ENCODE results near the gene BORCS8.

Gene BORCS8

GRCh38 chr19:19212916-19213315 lies 21.0 kb upstream of the BORCS8 start:
- no peak overlapping the region for H3K9ac ChIP-seq (ENCODE audit: low read depth, low read length, poor library complexity, severe bottlenecking)
- H3K4me3 ChIP-seq (ENCODE audit: low read length, poor library complexity, severe bottlenecking) = no peak overlapping the region
- no peak overlapping the region for H2AFZ ChIP-seq (ENCODE audit: low read length)
- no peaks in the 10 kb centered on the region for H3K36me3 ChIP-seq (ENCODE audit: insufficient read depth, low read length)
- no peaks in the 10 kb centered on the region for H3K27me3 ChIP-seq (ENCODE audit: insufficient read depth, low read length, poor library complexity, severe bottlenecking)
- no peaks in the 10 kb centered on the region for H3F3A ChIP-seq (ENCODE audit: low read depth)
- H3K9me2 ChIP-seq (replicated peaks; ENCODE audit: low read depth, low read length) = no peaks in the 10 kb centered on the region
- no peaks in the 10 kb centered on the region for H3K9me3 ChIP-seq (ENCODE audit: insufficient read depth, low read depth, low read length)
- no peaks in the 10 kb centered on the region for H3K79me2 ChIP-seq (ENCODE audit: insufficient read depth, low read length)
- no peak overlapping the region for H3K4me2 ChIP-seq (ENCODE audit: low read depth, low read length, poor library complexity, severe bottlenecking)
- H3K4me1 ChIP-seq (ENCODE audit: insufficient read depth, low read length, poor library complexity, severe bottlenecking) = no peaks in the 10 kb centered on the region
- no peak for TF ChIP-seq CTCF (conservative IDR thresholded peaks at IDR 0.05; ENCODE audit: low read length)
- no peak for TF ChIP-seq EZH2phosphoT487 (IDR thresholded peaks at IDR 0.05; ENCODE audit: borderline replicate concordance)
- no peaks in the 10 kb centered on the region for H4K20me1 ChIP-seq (ENCODE audit: insufficient read depth, low read length, poor library complexity, severe bottlenecking)

- H3K9ac ChIP-seq (ENCODE audit: low read depth, low read length, poor library complexity, severe bottlenecking) = no peak within 1 kb of the TSS
- H3K4me3 ChIP-seq (ENCODE audit: low read length, poor library complexity, severe bottlenecking) = no peak within 1 kb of the TSS
Observed at GRCh38 chr19:19211499-19212420, 19.8 kb upstream of the BORCS8 start, which contains the start of gene NCAN. Gene NCAN, plus strand, starts transcription at chr19:19211958. Its CDS starts 4,996 bp downstream, at chr19:19216954.

GRCh38 chr19:19209372-19209771 lies 17.4 kb upstream of the BORCS8 start:
- no peaks in the 10 kb centered on the region for H4K20me1 ChIP-seq (ENCODE audit: insufficient read depth, low read length, poor library complexity, severe bottlenecking)
- H3K36me3 ChIP-seq (ENCODE audit: insufficient read depth, low read length) = no peaks in the 10 kb centered on the region
- TF ChIP-seq EZH2phosphoT487 (IDR thresholded peaks at IDR 0.05; ENCODE audit: borderline replicate concordance) (no peak), CTCF (conservative IDR thresholded peaks at IDR 0.05; ENCODE audit: low read length) (no peak)
- H2AFZ ChIP-seq (ENCODE audit: low read length) = no peak overlapping the region
- H3K4me1 ChIP-seq (ENCODE audit: insufficient read depth, low read length, poor library complexity, severe bottlenecking) = no peaks in the 10 kb centered on the region
- H3K9me2 ChIP-seq (replicated peaks; ENCODE audit: low read depth, low read length) = no peaks in the 10 kb centered on the region
- H3K9me3 ChIP-seq (ENCODE audit: insufficient read depth, low read depth, low read length) = no peaks in the 10 kb centered on the region
- no peak overlapping the region for H3K9ac ChIP-seq (ENCODE audit: low read depth, low read length, poor library complexity, severe bottlenecking)
- H3F3A ChIP-seq (ENCODE audit: low read depth) = no peaks in the 10 kb centered on the region
- H3K4me3 ChIP-seq (ENCODE audit: low read length, poor library complexity, severe bottlenecking) = no peak overlapping the region
- no peaks in the 10 kb centered on the region for H3K27me3 ChIP-seq (ENCODE audit: insufficient read depth, low read length, poor library complexity, severe bottlenecking)
- no peak overlapping the region for H3K4me2 ChIP-seq (ENCODE audit: low read depth, low read length, poor library complexity, severe bottlenecking)
- H3K79me2 ChIP-seq (ENCODE audit: insufficient read depth, low read length) = no peaks in the 10 kb centered on the region

More at GRCh38 chr19:19211499-19212420, 19.8 kb upstream of the BORCS8 start, which contains the start of gene NCAN:
- Histone ChIP-seq H4K20me1 (ENCODE audit: insufficient read depth, low read length, poor library complexity, severe bottlenecking) (no peaks in the 10 kb centered on the region), H3K9me3 (ENCODE audit: insufficient read depth, low read depth, low read length) (no peaks in the 10 kb centered on the region), H3K4me2 (ENCODE audit: low read depth, low read length, poor library complexity, severe bottlenecking) (no peak within 1 kb of the TSS), H3K36me3 (ENCODE audit: insufficient read depth, low read length) (no peaks in the 10 kb centered on the region), H3K79me2 (ENCODE audit: insufficient read depth, low read length) (no peaks in the 10 kb centered on the region), H3K4me1 (ENCODE audit: insufficient read depth, low read length, poor library complexity, severe bottlenecking) (no peaks in the 10 kb centered on the region), H3K27me3 (ENCODE audit: insufficient read depth, low read length, poor library complexity, severe bottlenecking) (no peaks in the 10 kb centered on the region), H3K9me2 (replicated peaks; ENCODE audit: low read depth, low read length) (no peaks in the 10 kb centered on the region), H2AFZ (ENCODE audit: low read length) (no peak within 1 kb of the TSS), H3F3A (ENCODE audit: low read depth) (no peaks in the 10 kb centered on the region)
- TF ChIP-seq CTCF (conservative IDR thresholded peaks at IDR 0.05; ENCODE audit: low read length) = no peak
- TF ChIP-seq EZH2phosphoT487 (IDR thresholded peaks at IDR 0.05; ENCODE audit: borderline replicate concordance) = no peak
